PC-3 (cell line): ENCODE results near the gene TNXB. TPM values are rescaled to one million over a fixed set of nuclear protein-coding genes. Genes with fewer than 3 reads are reported as not detected.
A peak's percentile ranks its signal among the peaks of the same experiment; 100 is the strongest.
"Not testable (repeated sequence)": the region's sequence is repeated elsewhere in the genome, so short reads cannot be mapped to it uniquely, and the experiment has no call there.

Source experiments
- ATAC-seq: fragments of 200-7000 bp; cut with Tn5 transposase; 2 replicates; pipeline ENCODE4 v1.9.1; 2020; ENCODE audit warnings: mild to moderate bottlenecking, moderate library complexity
- BruUV-seq: library from RNA; stranded (reverse); fragments of 400-500 nt; replicated peaks from 2 replicates; lab custom pipeline; 2021; lab: Mats Ljungman, UMichigan
- CTCF ChIA-PET: fragments of 300-600 bp; sonication (Branson Sonifier 250); formaldehyde crosslinking; loops from one replicate; lab custom pipeline; 2022; ENCODE audit warnings: antibody characterized with exemption; lab: Charles Lee
- POLR2A ChIA-PET: fragments of 300-600 bp; sonication (Branson Sonifier 250); formaldehyde crosslinking; loops from one replicate; lab custom pipeline; 2022; ENCODE audit warnings: antibody characterized with exemption; ENCODE audit not compliant: unreplicated experiment; lab: Charles Lee
- DNase-seq: peaks from one replicate; pipeline ENCODE4 v3.0.0-alpha.2; 2015
- H2AFZ ChIP-seq: fragments of 300-600 bp; sonication (generic); 2 replicates; pipeline ENCODE4 v1.6.0; 2016; ENCODE audit warnings: antibody characterized with exemption, low read length
- H3F3A ChIP-seq: fragments of 300-600 bp; sonication (generic); one replicate; pipeline ENCODE4 v1.6.0; 2017; ENCODE audit warnings: antibody characterized with exemption, low read length, control low read depth, mild to moderate bottlenecking; ENCODE audit not compliant: unreplicated experiment
- H3K27ac ChIP-seq: fragments of 300-600 bp; sonication (generic); 2 replicates; pipeline ENCODE4 v1.5.1; 2016; ENCODE audit warnings: mild to moderate bottlenecking, low read length
- H3K27me3 ChIP-seq: fragments of 300-600 bp; sonication (generic); 2 replicates; pipeline ENCODE4 v1.6.1; 2016; ENCODE audit warnings: low read length, mixed read lengths
- H3K36me3 ChIP-seq: fragments of 300-600 bp; sonication (generic); 2 replicates; pipeline ENCODE4 v1.6.1; 2016; ENCODE audit warnings: low read depth, mixed run types, low read length, mixed read lengths
- H3K4me1 ChIP-seq: fragments of 300-600 bp; sonication (generic); 2 replicates; pipeline ENCODE4 v1.5.1; 2016; ENCODE audit warnings: low read length; ENCODE audit not compliant: insufficient read depth
- H3K4me2 ChIP-seq: fragments of 300-600 bp; sonication (generic); 2 replicates; pipeline ENCODE4 v1.6.0; 2016; ENCODE audit warnings: low read length
- H3K4me3 ChIP-seq: fragments of 300-600 bp; sonication (generic); 2 replicates; pipeline ENCODE4 v1.5.1; 2016; ENCODE audit warnings: mild to moderate bottlenecking, low read length, mixed read lengths
- H3K79me2 ChIP-seq: fragments of 300-600 bp; sonication (generic); 2 replicates; pipeline ENCODE4 v1.6.1; 2017; ENCODE audit warnings: low read length, mixed read lengths
- H3K9ac ChIP-seq: fragments of 300-600 bp; sonication (generic); 2 replicates; pipeline ENCODE4 v1.6.0; 2016; ENCODE audit warnings: mild to moderate bottlenecking, low read length
- H3K9me2 ChIP-seq: fragments of 300-600 bp; sonication (generic); replicated peaks from 2 replicates; pipeline ENCODE4 v1.6.1; 2016; ENCODE audit warnings: mixed run types, low read length, mixed read lengths
- H3K9me3 ChIP-seq: fragments of 300-600 bp; sonication (generic); 2 replicates; pipeline ENCODE4 v1.6.1; 2016; ENCODE audit warnings: low read length, mixed read lengths
- H4K20me1 ChIP-seq: fragments of 300-600 bp; sonication (generic); 2 replicates; pipeline ENCODE4 v1.6.1; 2016; ENCODE audit warnings: low read length, mixed read lengths
- CTCF ChIP-seq: fragments of 300-600 bp; sonication (generic); conservative IDR thresholded peaks from 2 replicates; pipeline ENCODE4 v1.5.1; 2017; ENCODE audit warnings: antibody characterized with exemption, low read depth, mild to moderate bottlenecking, low read length
- EZH2 ChIP-seq: fragments of 300-600 bp; sonication (generic); IDR thresholded peaks from one replicate; pipeline ENCODE4 v1.6.1; 2017; ENCODE audit warnings: antibody characterized with exemption, mild to moderate bottlenecking, low read length; ENCODE audit not compliant: unreplicated experiment
- EZH2phosphoT487 ChIP-seq: fragments of 300-600 bp; sonication (generic); IDR thresholded peaks from 2 replicates; pipeline ENCODE4 v1.6.1; 2018; ENCODE audit warnings: mild to moderate bottlenecking, antibody characterized with exemption, low read length, borderline replicate concordance
- intact Hi-C: fragments of 100-400 bp; cut with micrococcal nuclease; formaldehyde crosslinking; loops from 2 replicates; pipeline ENCODE4 v1.9.0; 2023
- total RNA-seq: library from RNA; depleted of rRNA; stranded (reverse); fragments of >200 nt; gene quantifications from 2 replicates; pipeline ENCODE4 v1.2.3, GENCODE V29; 2014

The TNXB gene
- total RNA-seq, 1 experiment from 2014 or later: 2.9 TPM

- no peaks in the 10 kb centered on the region for H3K9me3 ChIP-seq
- no peak overlapping the region for H2AFZ ChIP-seq
- BruUV-seq: no TSS peak
- no peaks in the 10 kb centered on the region for H3F3A ChIP-seq
- no peaks in the 10 kb centered on the region for H3K4me1 ChIP-seq
- no peak overlapping the region for H3K4me3 ChIP-seq
- H4K20me1 ChIP-seq: no peaks in the 10 kb centered on the region
- H3K4me2 ChIP-seq: no peak overlapping the region
- TF ChIP-seq CTCF: no peak
- TF ChIP-seq EZH2phosphoT487: no peak
- TF ChIP-seq EZH2: no peak
- no peaks in the 10 kb centered on the region for H3K27me3 ChIP-seq
- H3K79me2 ChIP-seq: no peaks in the 10 kb centered on the region
- ATAC-seq (no peak), DNase-seq (no peak)
- no peak overlapping the region for H3K27ac ChIP-seq
- POLR2A ChIA-PET: no interaction called here
- no peaks in the 10 kb centered on the region for H3K36me3 ChIP-seq
- H3K9me2 ChIP-seq: no peaks in the 10 kb centered on the region
- intact Hi-C loops: no loop called here
- CTCF ChIA-PET: no interaction called here
- no peak overlapping the region for H3K9ac ChIP-seq
These were observed 39.1 kb downstream of the TNXB start for GRCh38 chr6:32069878-32070515.

GRCh38 chr6:32069460-32069859 lies 39.7 kb downstream of the TNXB start:
- ChIA-PET CTCF (no interaction called here), POLR2A (no interaction called here)
- BruUV-seq: no TSS peak
- H3K36me3 ChIP-seq: no peaks in the 10 kb centered on the region
- no peaks in the 10 kb centered on the region for H3F3A ChIP-seq
- no peak for DNase-seq
- no peaks in the 10 kb centered on the region for H3K79me2 ChIP-seq
- intact Hi-C loops: no loop called here
- no peak overlapping the region for H3K9ac ChIP-seq
- no peak overlapping the region for H3K27ac ChIP-seq
- no peaks in the 10 kb centered on the region for H3K9me3 ChIP-seq
- H4K20me1 ChIP-seq: no peaks in the 10 kb centered on the region
- H3K9me2 ChIP-seq: no peaks in the 10 kb centered on the region
- H3K4me2 ChIP-seq: no peak overlapping the region
- no peak overlapping the region for H3K4me3 ChIP-seq
- no peak overlapping the region for H2AFZ ChIP-seq
- TF ChIP-seq EZH2 (no peak), CTCF (no peak), EZH2phosphoT487 (no peak)
- H3K27me3 ChIP-seq: no peaks in the 10 kb centered on the region
- no peaks in the 10 kb centered on the region for H3K4me1 ChIP-seq
- ATAC-seq: no peak

- Histone ChIP-seq H3K9me3 (no peaks in the 10 kb centered on the region), H3K36me3 (no peaks in the 10 kb centered on the region), H3K4me1 (no peaks in the 10 kb centered on the region), H3K9me2 (no peaks in the 10 kb centered on the region), H3K4me2 (no peak overlapping the region), H4K20me1 (no peaks in the 10 kb centered on the region), H3F3A (no peaks in the 10 kb centered on the region), H3K27me3 (no peaks in the 10 kb centered on the region), H3K27ac (no peak overlapping the region), H3K4me3 (no peak overlapping the region), H3K9ac (no peak overlapping the region), H2AFZ (no peak overlapping the region), H3K79me2 (no peaks in the 10 kb centered on the region)
- intact Hi-C loops: no loop called here
- ChIA-PET CTCF (no interaction called here), POLR2A (no interaction called here)
- DNase-seq (no peak), ATAC-seq (no peak)
- TF ChIP-seq EZH2 (no peak), EZH2phosphoT487 (no peak), CTCF (no peak)
- BruUV-seq: no TSS peak
These were observed 40.3 kb downstream of the TNXB start for GRCh38 chr6:32068867-32069266.

- H3K4me1 ChIP-seq, ATAC-seq, H3K36me3 ChIP-seq, intact Hi-C loops, H3K4me2 ChIP-seq, H3K79me2 ChIP-seq, CTCF ChIA-PET, H3F3A ChIP-seq, H3K27ac ChIP-seq, H2AFZ ChIP-seq, H3K9me2 ChIP-seq, H4K20me1 ChIP-seq, H3K9ac ChIP-seq, H3K27me3 ChIP-seq, H3K4me3 ChIP-seq, POLR2A ChIA-PET, DNase-seq, H3K9me3 ChIP-seq: not testable (repeated sequence)
- TSS peak; percentile 62 for BruUV-seq
These were observed 40.8 kb downstream of the TNXB start for GRCh38 chr6:32068315-32068714.
